HepG2 (cell line): ENCODE measurements around the gene RPL41. TPM values are rescaled to one million over a fixed set of nuclear protein-coding genes. Genes with fewer than 3 reads are reported as not detected.

Experiments used
- ARNT ChIP-seq: fragments of 450-650 bp; IDR thresholded peaks from 2 replicates; pipeline ENCODE4 v1.6.1; 2017
- BCLAF1 ChIP-seq: fragments of 450-650 bp; IDR thresholded peaks from 2 replicates; pipeline ENCODE4 v1.6.1; 2017; ENCODE audit warnings: mild to moderate bottlenecking
- GMEB2 ChIP-seq: IDR thresholded peaks from 2 replicates; pipeline ENCODE4 v1.6.1; 2016; ENCODE audit warnings: missing biosample characterization, missing genetic modification reagents, low read depth
- HOXD1 ChIP-seq: sonication (generic); formaldehyde crosslinking; IDR thresholded peaks from 2 replicates; pipeline ENCODE4 v1.5.0; 2020; ENCODE audit warnings: missing genetic modification reagents
- JUNB ChIP-seq: sonication (generic); formaldehyde crosslinking; IDR thresholded peaks from 2 replicates; pipeline ENCODE4 v1.8.0; 2022; ENCODE audit warnings: missing genetic modification reagents, mild to moderate bottlenecking, borderline replicate concordance
- KLF11 ChIP-seq: IDR thresholded peaks from 2 replicates; pipeline ENCODE4 v1.6.1; 2016; ENCODE audit warnings: missing compliant biosample characterization
- NR2C2 ChIP-seq: sonication (generic); formaldehyde crosslinking; IDR thresholded peaks from 2 replicates; pipeline ENCODE4 v1.4.0; 2020; ENCODE audit warnings: missing genetic modification reagents, mild to moderate bottlenecking, moderate library complexity, borderline replicate concordance
- RBFOX2 ChIP-seq: fragments of 200-400 bp; formaldehyde crosslinking; IDR thresholded peaks from 2 replicates; pipeline ENCODE4 v1.6.1; 2017; ENCODE audit warnings: low read depth, mild to moderate bottlenecking, low read length
- SPEN ChIP-seq: sonication (generic); formaldehyde crosslinking; IDR thresholded peaks from 2 replicates; pipeline ENCODE4 v1.5.1; 2020; ENCODE audit warnings: low read depth, mild to moderate bottlenecking, missing genetic modification reagents
- TAF1 ChIP-seq: sonication (generic); formaldehyde crosslinking; IDR thresholded peaks from 2 replicates; pipeline ENCODE4 v1.4.0; 2020; ENCODE audit warnings: missing genetic modification reagents
- ZNF317 ChIP-seq: sonication (generic); formaldehyde crosslinking; IDR thresholded peaks from 2 replicates; pipeline ENCODE4 v1.5.0; 2020; ENCODE audit warnings: mild to moderate bottlenecking, missing genetic modification reagents
- ZNF34 ChIP-seq: sonication (generic); formaldehyde crosslinking; IDR thresholded peaks from 2 replicates; pipeline ENCODE4 v1.4.0; 2020; ENCODE audit warnings: mild to moderate bottlenecking, missing genetic modification reagents, borderline replicate concordance
- ZNF512B ChIP-seq: sonication (generic); formaldehyde crosslinking; IDR thresholded peaks from 2 replicates; pipeline ENCODE4 v1.5.1; 2020; ENCODE audit warnings: missing genetic modification reagents, mild to moderate bottlenecking, borderline replicate concordance
- ZNF646 ChIP-seq: sonication (generic); formaldehyde crosslinking; IDR thresholded peaks from 2 replicates; pipeline ENCODE4 v1.9.0; 2021; ENCODE audit warnings: mild to moderate bottlenecking, missing genetic modification reagents
- ZNF773 ChIP-seq: sonication (generic); formaldehyde crosslinking; IDR thresholded peaks from 2 replicates; pipeline ENCODE4 v1.4.0; 2020; ENCODE audit warnings: missing genetic modification reagents, borderline replicate concordance
- ZNF878 ChIP-seq: sonication (generic); formaldehyde crosslinking; IDR thresholded peaks from 2 replicates; pipeline ENCODE4 v1.8.1; 2023; ENCODE audit warnings: mild to moderate bottlenecking, missing genetic modification reagents, moderate library complexity
- polyA plus RNA-seq, 8 experiments: library from polyadenylated mRNA; depleted of rRNA in 3 of 8; stranded (reverse) in 7 of 8; unstranded in 1 of 8; fragments of >200 nt; fragmentation: Illumina TruSeq in 4 of 8; extraction: Trizol in 4 of 8; gene quantifications; 2 replicates each; pipeline versions ENCODE4 v1.2.1 to v1.2.3, GENCODE V29; 2011 to 2016; ENCODE audit warnings: low read depth in 4 of 8, missing spikeins in 1 of 8, mixed read lengths in 1 of 8; ENCODE audit not compliant: insufficient read depth in 1 of 8
- total RNA-seq, 5 experiments: library from RNA; depleted of rRNA; stranded (reverse); fragments of >200 nt; fragmentation: Illumina TruSeq; extraction: Trizol; gene quantifications; 2 replicates each; pipeline ENCODE4 v1.2.3, GENCODE V29; 2016; ENCODE audit warnings: low read depth in 1 of 5

The RPL41 gene
- total and polyA plus RNA-seq, 2 of the 13 experiments (the other 11 are each of a cell fraction or from before 2014, with no cell fraction given), result 4,012 to 7,670 TPM

GRCh38 chr12:56080556-56081138, 35.8 kb upstream of the RPL41 start (continued):
- TF ChIP-seq ZNF646 (CRISPR knock-in tag), result no peak
- no peak for TF ChIP-seq KLF11 (CRISPR knock-in tag)
- TF ChIP-seq ZNF512B (CRISPR knock-in tag), result no peak
- no peak for TF ChIP-seq ZNF317
- TF ChIP-seq ZNF773 (CRISPR knock-in tag), result no peak
- no peak for TF ChIP-seq RBFOX2
- no peak for TF ChIP-seq BCLAF1
- TF ChIP-seq ZNF878 (CRISPR knock-in tag), result no peak
- TF ChIP-seq ARNT, result no peak
- TF ChIP-seq NR2C2 (CRISPR knock-in tag), result peak; percentile 53
- TF ChIP-seq TAF1, result no peak
- peak; percentile 68; the same call in 1 of the 2 replicates for TF ChIP-seq SPEN (CRISPR knock-in tag)
- no peak for TF ChIP-seq HOXD1 (CRISPR knock-in tag)
- no peak for TF ChIP-seq GMEB2 (CRISPR knock-in tag)
- TF ChIP-seq JUNB (CRISPR knock-in tag), result no peak
- no peak; the same call in 1 of the 2 replicates for TF ChIP-seq ZNF34 (CRISPR knock-in tag)
